ENCODE data around the gene TFPI.
"Not testable (repeated sequence)": the region's sequence is repeated elsewhere in the genome, so short reads cannot be mapped to it uniquely, and the experiment has no call there.

The TFPI gene

DNA sequence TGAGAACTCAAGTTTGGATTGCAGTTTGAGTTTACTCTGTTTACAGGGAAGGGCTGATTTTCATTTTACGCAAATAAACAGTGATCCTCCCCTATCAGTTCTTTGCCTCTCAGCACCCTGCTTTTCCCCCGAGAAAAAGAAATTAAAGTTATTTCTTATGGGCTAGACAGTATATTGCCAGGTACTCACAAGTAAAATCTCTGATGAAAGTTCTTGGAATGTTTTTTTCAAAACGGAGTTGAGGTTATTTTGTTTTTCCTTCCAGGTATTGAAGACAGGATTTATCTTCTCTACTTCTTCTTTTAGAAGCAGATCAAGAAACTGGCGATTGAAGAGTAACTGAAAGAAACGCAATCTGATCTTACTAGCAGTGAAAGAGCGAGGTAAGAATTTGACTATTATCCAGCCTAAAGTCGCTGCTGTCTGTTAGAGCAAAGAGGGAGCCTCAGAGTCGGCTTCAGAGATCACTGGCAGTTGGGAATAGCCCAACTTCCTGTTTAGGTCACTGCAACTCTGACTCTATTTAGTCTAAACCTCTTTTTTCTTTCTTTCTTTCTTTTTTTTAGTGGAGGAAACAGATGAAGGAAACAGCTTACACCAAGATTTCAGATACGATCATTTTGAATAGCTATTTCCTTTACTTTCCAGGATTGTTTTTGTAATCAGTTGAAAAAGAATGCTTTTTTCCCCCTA is at the start of gene TFPI:
TFPI (minus strand) TSS at position 425 of the 693 bp plus-strand sequence. CDS start 50,667 bp downstream, outside the sequence.
- no peak for DNase-seq (ENCODE audit: low spot score)

DNA sequence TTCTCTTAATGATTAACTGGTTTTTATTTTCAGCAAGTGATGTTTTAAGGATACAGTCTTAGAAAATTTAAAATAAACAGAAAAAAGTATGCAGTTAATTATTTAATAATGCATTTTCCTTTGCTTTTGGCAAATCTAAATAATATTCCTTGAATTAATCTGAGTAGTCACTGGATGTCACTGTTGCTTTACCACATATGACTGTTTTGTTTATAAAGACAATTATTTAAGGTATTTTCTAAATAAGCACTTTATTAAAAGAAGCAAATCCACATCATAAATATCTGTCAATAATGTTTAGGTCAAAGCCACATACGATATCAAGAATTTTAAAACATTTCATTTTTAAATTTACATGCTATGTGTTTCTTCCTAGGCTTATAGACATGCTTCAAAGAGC is 40.6 kb upstream of the TFPI start:
- no peak for DNase-seq (ENCODE audit: low spot score)

DNA sequence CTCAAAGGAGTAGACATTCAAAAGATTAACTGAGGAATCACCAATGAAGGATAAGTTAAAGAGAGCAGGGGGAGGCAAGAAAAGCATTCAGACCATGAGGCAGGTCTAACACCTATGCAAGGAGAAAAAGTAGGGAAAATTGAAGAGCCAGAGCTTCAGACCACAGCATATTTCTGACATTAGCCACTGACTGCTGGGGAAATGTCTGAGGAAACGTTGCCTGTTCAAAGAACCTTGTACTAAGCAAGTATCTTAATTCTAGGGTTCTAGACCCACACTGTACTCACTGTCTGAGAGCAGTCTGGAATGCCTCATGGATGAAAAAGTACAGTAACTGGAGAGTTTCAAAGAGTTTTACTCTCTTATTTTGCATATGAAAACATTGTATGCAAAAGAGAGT is 39.5 kb upstream of the TFPI start:
- no peak for DNase-seq (ENCODE audit: low spot score)

DNA sequence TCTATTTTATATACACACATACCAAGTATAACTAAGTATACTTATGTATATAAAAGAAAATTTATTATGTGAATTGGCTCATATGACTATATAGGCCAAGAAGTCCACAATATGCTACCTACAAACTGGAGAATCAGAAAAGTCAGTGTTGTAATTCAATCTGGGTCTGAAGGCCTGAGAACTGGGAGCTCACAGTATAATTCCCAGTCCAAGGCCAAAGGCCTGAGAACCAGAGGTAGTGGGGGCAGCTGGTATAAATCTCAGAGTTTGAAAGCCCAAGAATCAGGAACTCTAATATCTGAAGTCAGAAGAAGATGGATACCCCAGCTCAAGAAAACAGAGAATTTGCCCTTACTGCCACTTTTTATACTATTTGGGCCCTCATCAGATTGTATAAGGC is 38.9 kb upstream of the TFPI start:
- DNase-seq (ENCODE audit: low spot score), result no peak

DNA sequence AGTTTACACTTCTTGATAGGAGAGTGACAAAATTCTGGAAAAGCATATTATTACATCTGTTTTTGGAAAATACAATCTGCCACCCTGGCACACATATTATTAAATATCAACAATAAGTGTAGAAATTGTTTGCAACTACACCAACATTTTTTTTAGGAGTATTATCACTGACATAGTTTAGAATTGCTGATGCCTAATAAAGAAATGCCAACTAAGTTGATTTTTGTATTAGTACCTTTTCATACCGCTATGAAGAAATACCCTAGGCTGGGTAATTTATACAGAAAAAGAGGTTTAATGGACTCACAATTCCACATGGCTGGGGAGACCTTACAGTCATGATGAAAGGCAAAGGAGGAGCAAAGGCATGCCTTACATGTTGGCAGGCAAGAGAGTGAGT is 35.9 kb upstream of the TFPI start:
- no peak for DNase-seq (ENCODE audit: low spot score)

DNA sequence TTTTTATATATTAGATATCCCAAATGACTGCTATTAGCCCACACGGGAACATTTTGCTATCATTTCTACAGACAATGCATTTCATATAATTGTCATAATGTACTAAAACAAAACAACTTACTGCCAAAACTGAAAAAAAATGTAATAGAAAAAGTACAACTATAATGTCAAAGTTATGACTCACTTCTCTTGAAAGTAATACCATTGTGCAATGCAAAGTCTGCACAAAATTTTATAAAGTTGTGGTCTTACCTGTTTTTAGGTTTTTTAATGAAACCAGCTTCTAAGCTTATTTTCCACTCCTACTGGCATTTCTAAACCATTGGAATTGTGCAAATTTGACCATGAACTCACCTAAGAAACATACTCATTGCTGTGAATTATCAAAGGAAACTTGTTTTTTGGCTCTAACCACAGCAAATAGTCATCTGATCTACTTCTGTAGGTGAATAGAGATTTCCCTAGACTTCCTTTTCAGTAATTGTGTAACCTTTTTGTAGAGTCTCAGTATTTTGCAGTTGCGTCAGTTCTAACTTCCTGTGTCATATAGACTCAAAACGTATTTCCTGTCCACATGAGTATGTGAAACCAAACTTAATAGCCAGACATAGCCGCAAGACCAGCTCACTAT is 31.9 kb upstream of the TFPI start:
- no peak for DNase-seq (ENCODE audit: low spot score)

DNA sequence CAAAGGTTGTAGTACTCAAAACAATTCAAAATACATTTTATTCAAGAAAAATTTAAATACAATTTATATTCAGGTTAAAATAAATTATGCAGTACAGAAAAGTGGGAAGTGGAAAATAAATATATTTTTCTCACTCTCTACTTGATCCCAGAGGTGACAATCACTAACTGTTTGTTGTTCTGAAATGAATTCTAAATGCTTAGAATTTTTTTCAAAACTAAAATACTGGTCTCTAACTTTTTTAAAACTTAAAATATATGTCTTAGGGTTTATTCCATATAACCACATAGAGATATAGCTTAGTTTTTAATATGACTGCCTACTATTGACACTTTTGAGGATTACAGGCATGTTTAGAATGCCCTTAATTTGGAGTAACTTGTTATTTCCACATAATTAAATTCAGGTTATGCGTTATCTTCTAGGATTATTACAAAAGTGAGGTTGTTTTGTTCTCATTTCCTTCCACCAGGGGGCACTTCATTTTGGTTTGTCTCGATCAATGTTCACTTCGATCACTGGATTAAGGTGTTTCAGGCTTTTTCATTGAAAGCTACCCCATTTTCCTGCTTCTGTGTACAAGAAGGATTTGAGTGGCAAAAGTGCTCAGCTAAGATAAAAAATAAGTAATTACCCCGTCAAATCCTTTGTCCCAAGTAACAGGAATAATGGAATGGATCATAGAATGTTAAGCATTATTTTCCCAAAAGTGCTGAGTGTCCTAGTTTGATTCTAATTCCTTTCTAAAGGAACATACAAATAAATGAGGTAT is 27.1 kb upstream of the TFPI start:
- no peak for DNase-seq (ENCODE audit: low spot score)

DNA sequence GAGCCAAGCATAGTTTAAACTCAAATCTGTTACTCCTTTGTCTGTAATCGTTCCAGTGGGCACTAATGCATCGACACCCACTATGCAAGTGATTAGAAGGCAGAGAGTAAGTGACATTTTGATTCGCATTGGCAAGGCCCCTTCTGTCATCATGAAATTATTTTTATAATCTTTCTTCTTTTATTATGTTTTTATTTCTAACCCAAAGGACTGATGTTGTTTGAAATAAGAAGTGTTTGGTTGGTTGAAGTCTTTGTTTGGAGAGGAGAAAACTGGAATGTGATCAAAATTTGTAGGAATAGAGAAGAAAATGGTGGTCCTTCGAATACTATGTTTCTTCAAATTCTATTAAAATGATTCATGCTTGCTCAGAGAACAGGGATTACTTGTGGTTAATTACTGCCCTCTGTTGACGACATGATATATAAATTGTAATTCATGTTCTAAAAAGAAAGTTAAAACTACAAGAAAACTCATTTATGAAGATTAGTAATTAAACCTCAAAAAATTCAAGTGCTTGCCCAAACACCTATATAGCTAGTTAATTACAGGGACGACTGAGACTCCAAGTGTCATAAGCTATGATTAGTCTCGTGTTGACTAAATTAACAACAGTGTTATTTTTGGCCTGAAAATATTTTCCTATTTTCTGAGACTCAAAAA is 26.4 kb upstream of the TFPI start:
- no peak for DNase-seq (ENCODE audit: low spot score)

DNA sequence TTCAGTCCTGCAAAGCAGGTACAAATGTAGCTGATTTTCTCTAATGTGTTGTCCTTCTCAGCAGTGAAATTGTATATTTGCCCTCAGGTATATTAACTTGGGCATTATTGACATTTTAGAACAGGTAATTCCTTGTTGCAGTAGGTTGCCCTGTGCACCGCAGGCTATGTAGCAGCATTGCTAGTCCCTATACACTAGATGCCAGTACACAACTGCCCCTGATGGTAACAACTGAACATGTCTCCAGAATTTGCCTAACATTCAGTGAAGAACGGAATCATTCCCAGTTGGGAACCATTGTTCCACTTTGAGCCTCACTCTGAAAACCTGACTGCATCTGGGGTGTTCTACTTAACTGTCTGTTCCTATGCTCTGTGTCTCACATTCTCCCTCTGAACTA is 23.1 kb upstream of the TFPI start:
- DNase-seq (ENCODE audit: low spot score), result no peak

DNA sequence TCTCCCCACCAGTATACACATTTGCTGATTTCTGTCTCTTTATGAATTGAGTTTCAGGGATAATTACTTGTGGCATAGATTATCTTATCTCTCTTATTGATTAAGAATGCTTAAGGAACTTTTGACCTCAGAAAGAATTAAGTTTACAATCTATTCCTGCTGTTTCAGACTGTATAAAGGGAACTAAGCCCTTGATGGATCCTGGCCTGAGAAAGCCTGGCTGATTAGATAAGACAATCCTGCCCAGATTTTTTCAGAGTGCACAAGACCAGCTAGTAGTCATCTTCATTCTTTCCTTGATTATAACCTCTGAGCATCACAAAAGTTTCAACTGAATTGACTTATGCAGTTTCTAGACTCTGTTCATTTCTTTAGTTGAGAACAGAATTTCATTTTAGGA is 22.7 kb upstream of the TFPI start:
- DNase-seq (ENCODE audit: low spot score), result no peak

DNA sequence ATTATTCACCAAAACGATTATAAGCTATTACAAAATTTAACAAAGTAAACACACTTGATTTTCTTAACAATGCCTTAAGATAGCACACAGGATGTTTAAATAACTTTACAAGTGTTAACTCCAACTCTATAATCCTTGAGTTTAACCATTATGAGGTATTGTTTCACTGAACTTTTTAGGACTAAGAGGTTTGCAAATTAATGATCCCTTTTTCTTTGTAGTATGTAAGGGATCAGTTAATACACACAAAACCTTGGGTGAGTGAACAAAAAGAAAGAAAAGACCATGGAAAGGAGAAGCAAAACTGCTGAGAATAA is 21.5 kb upstream of the TFPI start:
- DNase-seq (ENCODE audit: low spot score), result no peak

DNA sequence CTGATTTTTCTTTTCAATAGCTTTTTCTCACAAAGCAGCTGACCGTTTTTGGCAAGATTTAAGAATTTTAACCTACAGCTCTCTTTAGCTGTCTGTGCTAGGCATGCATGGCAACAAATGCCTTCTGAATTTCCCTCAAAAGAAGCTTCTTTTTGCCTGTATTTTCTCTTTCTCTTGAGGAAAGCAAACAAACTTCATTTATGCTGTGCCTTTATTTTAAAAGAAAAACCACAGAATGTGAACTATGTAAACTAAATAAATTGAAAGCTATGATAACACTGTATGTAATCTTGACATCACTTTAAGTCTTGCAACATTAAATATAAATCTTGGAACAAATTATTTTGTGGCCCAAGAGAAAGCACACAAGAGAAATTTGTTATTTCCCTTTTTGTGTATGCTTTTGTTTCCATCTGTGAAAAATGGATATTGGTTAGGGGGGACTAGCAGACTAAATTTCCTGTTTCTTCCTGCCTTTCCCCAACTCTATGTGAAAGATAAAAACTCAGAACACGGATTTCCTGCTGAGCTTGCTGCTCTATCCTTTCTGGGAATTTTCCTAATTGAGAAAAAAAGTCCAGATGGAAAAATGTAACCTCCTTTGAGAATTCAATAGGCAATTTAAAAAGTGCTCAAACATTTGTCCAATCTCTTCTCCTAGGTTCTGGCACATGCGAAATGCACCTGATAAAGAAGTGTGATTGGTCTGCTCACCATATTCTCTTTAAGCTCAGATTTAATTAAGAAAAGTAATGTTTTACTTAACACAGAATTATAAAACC is 20.9 kb upstream of the TFPI start:
- no peak for DNase-seq (ENCODE audit: low spot score)

DNA sequence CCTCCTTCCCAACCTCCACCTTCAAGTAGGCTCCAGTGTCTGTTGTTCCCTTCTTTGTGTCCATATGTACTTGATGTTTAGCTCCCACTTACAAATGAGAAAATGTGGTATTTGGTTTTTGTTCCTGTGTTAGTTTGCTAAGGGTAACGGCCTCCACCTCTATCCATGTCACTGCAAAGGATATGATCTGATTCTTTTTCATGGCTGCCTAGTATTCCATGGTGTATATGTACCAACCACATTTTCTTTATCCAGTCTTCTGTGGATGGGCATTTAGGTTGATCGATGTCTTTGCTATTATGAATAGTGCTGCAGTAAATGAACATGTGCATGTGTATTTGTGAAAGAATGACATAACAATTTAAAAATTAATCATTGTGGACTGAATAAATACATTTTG is 19.5 kb upstream of the TFPI start:
- DNase-seq (ENCODE audit: low spot score), result no peak

DNA sequence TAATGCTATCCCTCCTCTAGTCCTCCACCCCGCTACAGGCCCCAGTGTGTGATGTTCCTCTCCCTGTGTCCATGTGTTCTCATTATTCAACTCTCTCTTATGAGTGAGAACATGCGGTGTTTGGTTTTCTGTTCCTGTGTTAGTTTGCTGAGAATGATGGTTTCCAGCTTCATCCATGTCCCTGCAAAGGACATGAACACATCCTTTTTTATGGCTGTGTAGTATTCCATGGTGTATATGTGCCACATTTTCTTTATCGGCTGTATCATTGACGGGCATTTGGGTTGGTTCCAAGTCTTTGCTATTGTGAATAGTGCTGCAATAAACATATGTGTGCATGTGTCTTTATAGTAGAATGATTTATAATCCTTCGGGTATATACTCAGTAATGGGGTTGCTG is 17.8 kb upstream of the TFPI start:
- DNase-seq (ENCODE audit: low spot score), result not testable (repeated sequence)

DNA sequence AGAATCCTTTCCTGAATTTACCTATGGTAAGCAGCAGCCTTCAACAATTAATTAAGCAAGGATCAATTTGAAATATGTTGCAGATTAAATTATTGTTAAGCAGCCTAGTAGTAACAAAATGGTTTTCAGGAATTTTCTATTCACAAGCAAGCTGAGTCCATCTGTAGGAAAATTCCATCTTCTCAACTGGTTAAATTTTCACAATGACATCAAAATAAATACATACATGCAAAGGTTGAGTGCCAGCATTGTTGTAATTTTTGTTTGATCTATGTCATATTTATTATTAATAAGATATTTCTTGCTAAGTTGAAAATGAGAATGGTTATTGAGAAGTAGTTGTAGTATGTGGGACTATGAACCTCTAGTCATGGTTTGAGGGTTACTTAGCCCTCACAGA is 15.3 kb upstream of the TFPI start:
- no peak for DNase-seq (ENCODE audit: low spot score)

DNA sequence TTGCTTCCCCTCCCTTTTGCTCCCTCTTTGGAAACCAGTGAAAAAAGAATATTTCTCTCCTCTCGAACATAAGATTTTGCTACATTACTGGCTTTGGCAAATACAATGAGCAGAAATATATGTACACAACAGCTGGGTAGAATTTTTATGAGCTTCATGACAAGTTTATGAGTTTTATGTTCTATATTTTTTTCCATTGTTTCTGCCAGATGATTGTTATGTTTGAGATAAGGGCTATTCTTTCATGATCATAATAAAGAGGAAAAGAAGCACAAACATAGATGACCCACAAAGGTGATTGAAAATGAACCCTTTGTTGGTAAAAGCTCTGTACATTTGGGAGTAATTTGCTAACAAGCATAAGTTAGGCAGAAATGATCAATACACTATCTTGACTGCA is 14.8 kb upstream of the TFPI start:
- no peak for DNase-seq (ENCODE audit: low spot score)

DNA sequence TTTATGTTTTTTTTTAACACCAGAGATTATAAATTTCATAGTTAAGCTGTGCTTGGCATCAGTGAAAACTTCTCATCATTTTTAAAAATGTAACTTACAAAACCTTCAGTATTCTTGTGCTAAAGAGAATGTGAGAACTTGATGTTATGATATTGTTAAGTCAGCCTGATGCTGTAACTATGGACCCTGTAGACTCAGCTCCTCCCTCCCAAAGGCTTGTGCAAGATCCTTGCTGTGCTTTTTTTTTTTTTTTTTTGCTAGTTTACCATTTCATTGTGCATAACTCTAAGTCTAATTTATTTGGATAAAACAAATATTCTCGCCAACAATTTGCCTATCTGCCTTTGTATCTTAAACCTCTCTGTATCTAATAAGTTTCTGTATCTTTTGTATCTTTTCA is 12.9 kb upstream of the TFPI start:
- no peak for DNase-seq (ENCODE audit: low spot score)

DNA sequence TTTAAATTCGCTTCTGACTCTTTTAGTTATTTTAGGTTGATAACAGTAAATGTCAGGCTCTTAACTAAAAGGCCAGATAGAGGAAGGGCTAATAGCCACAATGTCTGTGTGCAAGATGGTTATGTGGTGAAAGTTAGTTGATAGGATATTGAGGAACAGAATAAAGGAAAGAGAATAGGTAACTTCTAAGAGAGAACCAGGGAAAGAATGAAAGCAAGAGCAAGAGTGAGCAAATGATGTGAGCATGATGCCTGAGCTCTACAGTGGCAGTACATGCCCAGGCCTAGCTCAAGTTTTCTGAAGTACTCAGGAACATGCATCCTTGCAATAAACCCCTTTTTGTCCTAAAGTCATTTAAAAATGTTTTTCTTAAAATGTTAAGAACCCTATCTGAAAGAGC is 12.5 kb upstream of the TFPI start:
- no peak for DNase-seq (ENCODE audit: low spot score)

DNA sequence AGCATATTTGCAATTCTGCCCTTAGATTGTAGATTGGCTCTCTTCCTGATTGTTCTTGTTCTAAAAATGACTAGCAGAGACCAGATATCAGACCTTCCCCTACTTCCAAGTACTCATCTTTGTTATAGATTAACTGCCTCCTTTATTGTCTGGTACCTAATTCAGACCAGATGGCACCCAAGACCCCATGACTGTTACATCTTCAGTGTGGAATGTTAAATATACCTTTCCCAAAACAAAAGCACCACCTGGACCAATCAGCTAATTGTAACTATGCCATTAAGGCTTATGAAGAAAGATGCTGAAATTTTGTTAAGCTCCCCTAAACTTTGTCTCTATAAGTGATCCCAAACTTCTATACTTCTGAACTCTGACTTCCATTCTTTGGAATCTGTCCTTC is 12.0 kb upstream of the TFPI start:
- no peak for DNase-seq (ENCODE audit: low spot score)

DNA sequence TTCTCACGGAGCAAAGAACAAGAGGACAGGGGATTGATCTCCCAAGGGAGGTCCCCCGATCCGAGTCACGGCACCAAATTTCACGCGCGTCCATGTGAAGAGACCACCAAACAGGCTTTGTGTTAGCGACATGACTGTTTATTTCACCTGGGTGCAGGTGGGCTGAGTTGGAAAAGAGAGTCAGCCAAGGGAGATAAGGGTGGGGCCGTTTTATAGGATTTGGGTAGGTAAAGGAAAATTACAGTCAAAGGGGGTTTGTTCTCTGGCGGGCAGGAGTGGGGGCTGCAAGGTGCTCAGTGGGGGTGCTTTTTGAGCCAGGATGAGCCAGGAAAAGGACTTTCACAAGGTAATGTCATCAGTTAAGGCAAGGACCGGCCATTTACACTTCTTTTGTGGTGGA is 11.4 kb upstream of the TFPI start:
- not testable (repeated sequence) for DNase-seq (ENCODE audit: low spot score)

DNA sequence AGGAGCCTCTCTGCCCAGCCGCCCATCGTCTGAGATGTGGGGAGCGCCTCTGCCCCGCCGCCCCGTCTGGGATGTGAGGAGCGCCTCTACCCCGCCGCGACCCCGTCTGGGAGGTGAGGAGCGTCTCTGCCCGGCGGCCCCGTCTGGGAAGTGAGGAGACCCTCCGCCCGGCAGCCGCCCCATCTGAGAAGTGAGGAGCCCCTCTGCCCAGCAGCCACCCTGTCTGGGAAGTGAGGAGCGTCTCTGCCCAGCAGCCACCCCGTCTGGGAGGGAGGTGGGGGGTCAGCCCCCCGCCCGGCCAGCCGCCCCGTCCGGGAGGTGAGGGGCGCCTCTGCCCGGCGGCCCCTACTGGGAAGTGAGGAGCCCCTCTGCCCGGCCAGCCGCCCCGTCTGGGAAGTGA is 2.3 kb upstream of the TFPI start:
- DNase-seq (ENCODE audit: low spot score), result not testable (repeated sequence)

DNA sequence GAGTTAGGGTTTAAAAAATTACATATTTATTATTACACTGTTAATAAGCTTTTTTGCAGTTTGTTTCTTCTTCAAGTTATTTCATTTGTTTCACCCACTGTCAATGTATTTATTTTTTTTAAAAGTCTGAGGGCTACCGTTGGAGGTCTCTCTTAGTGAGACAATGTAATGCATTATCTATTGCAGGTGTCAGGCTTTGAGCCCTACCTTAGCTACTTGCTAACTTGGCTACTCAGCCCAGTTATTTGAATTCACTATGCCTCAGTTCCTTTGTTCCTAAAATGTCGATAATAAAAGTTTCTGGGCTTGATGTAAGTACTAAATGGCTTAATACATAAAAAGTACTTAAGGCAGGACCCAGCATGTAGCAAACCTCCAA is 458 bp upstream of the TFPI start:
- DNase-seq (ENCODE audit: low spot score), result no peak

Measured in left forelimb (tissue), 1 donor.